Tibial nerve (tissue), 4 donors: ENCODE results near the gene SLC35F5.

Source experiments
- EP300 ChIP-seq, 2 donors: sonication (generic); formaldehyde crosslinking; IDR thresholded peaks; one replicate each; pipeline ENCODE4 v1.6.1; 2017; ENCODE audit warnings: antibody characterized with exemption in 2 of 2, mild to moderate bottlenecking in 1 of 2
- POLR2A ChIP-seq, 2 donors: fragments of 450-650 bp; IDR thresholded peaks; one replicate each; pipeline ENCODE4 v1.6.1; 2017; ENCODE audit warnings: antibody characterized with exemption in 2 of 2, mild to moderate bottlenecking in 2 of 2, moderate library complexity in 2 of 2
- TF ChIP-seq, protein P1 (sequence below), 5 experiments: fragments of 200-600 bp in 3 of 5; fragments of 450-650 bp in 2 of 5; sonication (generic) in 3 of 5; IDR thresholded peaks; one replicate each; pipeline ENCODE4 v1.5.1; 2016 to 2019; ENCODE audit warnings: antibody characterized with exemption in 5 of 5, mild to moderate bottlenecking in 3 of 5, moderate library complexity in 2 of 5

GRCh38 chr2:113720167-113720566 lies 36.3 kb downstream of the SLC35F5 start:
- TF ChIP-seq, protein P1, sequence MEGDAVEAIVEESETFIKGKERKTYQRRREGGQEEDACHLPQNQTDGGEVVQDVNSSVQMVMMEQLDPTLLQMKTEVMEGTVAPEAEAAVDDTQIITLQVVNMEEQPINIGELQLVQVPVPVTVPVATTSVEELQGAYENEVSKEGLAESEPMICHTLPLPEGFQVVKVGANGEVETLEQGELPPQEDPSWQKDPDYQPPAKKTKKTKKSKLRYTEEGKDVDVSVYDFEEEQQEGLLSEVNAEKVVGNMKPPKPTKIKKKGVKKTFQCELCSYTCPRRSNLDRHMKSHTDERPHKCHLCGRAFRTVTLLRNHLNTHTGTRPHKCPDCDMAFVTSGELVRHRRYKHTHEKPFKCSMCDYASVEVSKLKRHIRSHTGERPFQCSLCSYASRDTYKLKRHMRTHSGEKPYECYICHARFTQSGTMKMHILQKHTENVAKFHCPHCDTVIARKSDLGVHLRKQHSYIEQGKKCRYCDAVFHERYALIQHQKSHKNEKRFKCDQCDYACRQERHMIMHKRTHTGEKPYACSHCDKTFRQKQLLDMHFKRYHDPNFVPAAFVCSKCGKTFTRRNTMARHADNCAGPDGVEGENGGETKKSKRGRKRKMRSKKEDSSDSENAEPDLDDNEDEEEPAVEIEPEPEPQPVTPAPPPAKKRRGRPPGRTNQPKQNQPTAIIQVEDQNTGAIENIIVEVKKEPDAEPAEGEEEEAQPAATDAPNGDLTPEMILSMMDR (IDR thresholded peaks at IDR 0.05) = peak in 3 of 5 experiments; percentile 7 to 24 (median 13)
- TF ChIP-seq POLR2A (IDR thresholded peaks at IDR 0.05) = no peak
- no peak for TF ChIP-seq EP300 (IDR thresholded peaks at IDR 0.05)
